Measurements from ENCODE around the gene UNC93A. TPM values are rescaled to one million over a fixed set of nuclear protein-coding genes. Genes with fewer than 3 reads are reported as not detected.
"Not testable (repeated sequence)": the region's sequence is repeated elsewhere in the genome, so short reads cannot be mapped to it uniquely, and the experiment has no call there.

The UNC93A gene
- total and polyA plus RNA-seq, 2 donors (not counting 3 experiments of a cell fraction or from before 2014, with no cell fraction given): not detected

- CTCF ChIA-PET: no interaction called here
- dilution Hi-C loops (cut with MboI; ENCODE audit: extremely low pct_ligation_motif_present, low sequenced_read_pairs): no loop called here
- no peaks in the 10 kb centered on the region for H3K79me2 ChIP-seq (ENCODE audit: control insufficient read depth, insufficient read depth, low read length)
- H3K27ac ChIP-seq (ENCODE audit: insufficient read depth, low read depth, low read length): no peak overlapping the region
- H2AFZ ChIP-seq (ENCODE audit: low read depth, low read length): no peak overlapping the region
- H3K36me3 ChIP-seq (ENCODE audit: control insufficient read depth in 2 of 2, extremely low read depth in 1 of 2, insufficient read depth in 2 of 2, low read length in 2 of 2): no peaks in the 10 kb centered on the region
- no peaks in the 10 kb centered on the region for H3K27me3 ChIP-seq (ENCODE audit: control insufficient read depth in 2 of 2, insufficient read depth in 2 of 2, low read length in 2 of 2)
- intact Hi-C loops (cut with micrococcal nuclease): no loop called here
- no peak overlapping the region for H3K4me2 ChIP-seq (ENCODE audit: insufficient read depth, low read length)
- BruUV-seq (replicated peaks): no TSS peak
- no peaks in the 10 kb centered on the region for H3K9me3 ChIP-seq (replicated peaks; ENCODE audit: control insufficient read depth, insufficient read depth, low read length)
- no peaks in the 10 kb centered on the region for H3K4me1 ChIP-seq (ENCODE audit: control insufficient read depth, extremely low read depth, insufficient read depth, low read length)
- no peaks in the 10 kb centered on the region for H4K20me1 ChIP-seq (replicated peaks; ENCODE audit: control insufficient read depth, extremely low read depth, insufficient read depth, low read length)
- TF ChIP-seq GATA2 (IDR thresholded peaks at IDR 0.05; ENCODE audit: insufficient read depth, insufficient read length, low read depth, low read length) (no peak), JUN (IDR thresholded peaks at IDR 0.05; ENCODE audit: borderline replicate concordance, insufficient read depth, insufficient read length, low read depth) (no peak), CTCF (IDR thresholded peaks at IDR 0.05; ENCODE audit: extremely low read depth in 1 of 2, insufficient read depth in 1 of 2, low read depth in 1 of 2, low read length in 2 of 2) (no peak), MYC (IDR thresholded peaks at IDR 0.05; ENCODE audit: low read depth, low read length) (no peak), POLR2AphosphoS5 (IDR thresholded peaks at IDR 0.05; ENCODE audit: insufficient read depth, low read depth, low read length) (no peak), MAX (IDR thresholded peaks at IDR 0.05; ENCODE audit: insufficient read depth, insufficient read length) (no peak), FOS (IDR thresholded peaks at IDR 0.05; ENCODE audit: borderline replicate concordance, insufficient read depth, low read length) (no peak), POLR2A (IDR thresholded peaks at IDR 0.05; ENCODE audit: low read depth, low read length) (no peak), EZH2 (IDR thresholded peaks at IDR 0.05; ENCODE audit: borderline replicate concordance, low read depth, low read length, severe bottlenecking) (no peak)
- no peaks in the 10 kb centered on the region for H3K9me1 ChIP-seq (replicated peaks; ENCODE audit: control insufficient read depth, extremely low read depth, insufficient read depth, low read length)
- POLR2A ChIA-PET: no interaction called here
- H3K9ac ChIP-seq (replicated peaks; ENCODE audit: extremely low read depth, insufficient read depth, low read length): no peak overlapping the region
- DNase-seq (ENCODE audit: low read depth, low spot score) (no peak), FAIRE-seq (no peak)
- no peak overlapping the region for H3K4me3 ChIP-seq (replicated peaks in 1 of 3; ENCODE audit: insufficient read depth in 1 of 3, low read depth in 1 of 3, low read length in 3 of 3)
Measured at GRCh38 chr6:167258646-167259045, 32.5 kb upstream of the UNC93A start.

- H3K9ac ChIP-seq (replicated peaks; ENCODE audit: extremely low read depth, insufficient read depth, low read length); H3K79me2 ChIP-seq (ENCODE audit: control insufficient read depth, insufficient read depth, low read length); H3K36me3 ChIP-seq (ENCODE audit: control insufficient read depth in 2 of 2, extremely low read depth in 1 of 2, insufficient read depth in 2 of 2, low read length in 2 of 2); intact Hi-C loops (cut with micrococcal nuclease); H3K9me1 ChIP-seq (replicated peaks; ENCODE audit: control insufficient read depth, extremely low read depth, insufficient read depth, low read length); CTCF ChIA-PET; DNase-seq (ENCODE audit: low read depth, low spot score); BruUV-seq (replicated peaks); H3K4me3 ChIP-seq (replicated peaks in 1 of 3; ENCODE audit: insufficient read depth in 1 of 3, low read depth in 1 of 3, low read length in 3 of 3); H3K4me2 ChIP-seq (ENCODE audit: insufficient read depth, low read length); dilution Hi-C loops (cut with MboI; ENCODE audit: extremely low pct_ligation_motif_present, low sequenced_read_pairs); H3K27me3 ChIP-seq (ENCODE audit: control insufficient read depth in 2 of 2, insufficient read depth in 2 of 2, low read length in 2 of 2); H2AFZ ChIP-seq (ENCODE audit: low read depth, low read length); POLR2A ChIA-PET; H3K27ac ChIP-seq (ENCODE audit: insufficient read depth, low read depth, low read length); H3K4me1 ChIP-seq (ENCODE audit: control insufficient read depth, extremely low read depth, insufficient read depth, low read length); H3K9me3 ChIP-seq (replicated peaks; ENCODE audit: control insufficient read depth, insufficient read depth, low read length); H4K20me1 ChIP-seq (replicated peaks; ENCODE audit: control insufficient read depth, extremely low read depth, insufficient read depth, low read length): not testable (repeated sequence)
- FAIRE-seq: peak; percentile 55
Measured at GRCh38 chr6:167266057-167266829, 24.9 kb upstream of the UNC93A start.
